CD14-positive monocyte (primary cell): ENCODE results near the gene THSD7B. TPM values are rescaled to one million over a fixed set of nuclear protein-coding genes. Genes with fewer than 3 reads are reported as not detected.

Experiments used
- DNase-seq, 3 donors: peaks; one replicate each; pipeline ENCODE4 v3.0.0-alpha.2; 2011 to 2022
- H2AFZ ChIP-seq: 2 replicates; pipeline ENCODE4 v1.6.0; 2012; ENCODE audit warnings: mild to moderate bottlenecking, low read depth, low read length, inconsistent platforms; ENCODE audit not compliant: insufficient read depth, poor library complexity, severe bottlenecking
- H3K27ac ChIP-seq, 2 donors: 1 replicate in 1 of 2; 2 replicates in 1 of 2; pipeline ENCODE4 v1.5.1; 2012 to 2013; ENCODE audit warnings: low read length in 2 of 2, control low read depth in 1 of 2, inconsistent platforms in 1 of 2, low read depth in 1 of 2, mild to moderate bottlenecking in 1 of 2
- H3K27me3 ChIP-seq, 2 donors: one replicate each; pipeline versions ENCODE4 v1.6.0 to v1.6.1; 2011 to 2013; ENCODE audit warnings: low read length in 2 of 2; ENCODE audit not compliant: control insufficient read depth in 2 of 2, insufficient read depth in 2 of 2
- H3K36me3 ChIP-seq, 2 donors: replicated peaks in 1 of 2; 1 replicate in 1 of 2; 2 replicates in 1 of 2; pipeline versions ENCODE4 v1.5.1 to v1.6.1; 2012 to 2013; ENCODE audit warnings: low read length in 2 of 2, control low read depth in 1 of 2, inconsistent platforms in 1 of 2, mild to moderate bottlenecking in 1 of 2; ENCODE audit not compliant: insufficient read depth in 2 of 2, control insufficient read depth in 1 of 2
- H3K4me1 ChIP-seq, 2 donors: 1 replicate in 1 of 2; 2 replicates in 1 of 2; pipeline versions ENCODE4 v1.5.1 to v1.6.1; 2012 to 2013; ENCODE audit warnings: low read length in 2 of 2, control low read depth in 1 of 2, inconsistent platforms in 1 of 2, mild to moderate bottlenecking in 1 of 2, moderate library complexity in 1 of 2; ENCODE audit not compliant: insufficient read depth in 2 of 2, control insufficient read depth in 1 of 2
- H3K4me2 ChIP-seq: replicated peaks from 2 replicates; pipeline ENCODE3; 2012; ENCODE audit warnings: low read length, moderate library complexity, mild to moderate bottlenecking; ENCODE audit not compliant: poor library complexity, severe bottlenecking; ENCODE audit errors: extremely low read depth
- H3K4me3 ChIP-seq, 3 experiments: fragments of 200-600 bp in 1 of 3; sonication (generic) in 1 of 3; replicated peaks in 1 of 3; 1 replicate in 2 of 3; 2 replicates in 1 of 3; pipeline ENCODE4 v1.5.1; 2011 to 2013; ENCODE audit warnings: low read length in 3 of 3, mild to moderate bottlenecking in 3 of 3, control low read depth in 2 of 3, low read depth in 2 of 3, inconsistent platforms in 1 of 3, moderate library complexity in 1 of 3
- H3K79me2 ChIP-seq: 2 replicates; pipeline ENCODE4 v1.6.0; 2012; ENCODE audit warnings: mild to moderate bottlenecking, control low read depth, inconsistent platforms, low read length, moderate library complexity; ENCODE audit not compliant: insufficient read depth
- H3K9ac ChIP-seq: 2 replicates; pipeline ENCODE4 v1.6.0; 2017; ENCODE audit warnings: low read length, mild to moderate bottlenecking; ENCODE audit not compliant: insufficient read depth, poor library complexity, severe bottlenecking
- H3K9me3 ChIP-seq, 2 donors: replicated peaks in 1 of 2; 1 replicate in 1 of 2; 2 replicates in 1 of 2; pipeline versions ENCODE4 v1.5.1 to v1.6.1; 2012 to 2013; ENCODE audit warnings: low read length in 2 of 2, control low read depth in 1 of 2; ENCODE audit not compliant: control insufficient read depth in 1 of 2, insufficient read depth in 1 of 2
- H4K20me1 ChIP-seq: 2 replicates; pipeline ENCODE4 v1.6.0; 2012; ENCODE audit warnings: mild to moderate bottlenecking, low read length, control low read depth, moderate library complexity; ENCODE audit not compliant: insufficient read depth
- H3K27ac Mint-ChIP-seq, 7 donors: one replicate each; pipeline ENCODE4 v1.8.0; 2020; ENCODE audit warnings: mild to moderate bottlenecking in 7 of 7, mixed read lengths in 7 of 7, moderate library complexity in 6 of 7, inconsistent platforms in 2 of 7
- H3K27me3 Mint-ChIP-seq, 3 donors: one replicate each; pipeline ENCODE4 v1.8.0; 2021 to 2022; ENCODE audit warnings: low read depth in 3 of 3, mild to moderate bottlenecking in 3 of 3, mixed read lengths in 3 of 3, moderate library complexity in 3 of 3, inconsistent platforms in 1 of 3
- H3K36me3 Mint-ChIP-seq, 2 donors: one replicate each; pipeline ENCODE4 v1.8.0; 2020; ENCODE audit warnings: mixed read lengths in 2 of 2, inconsistent platforms in 1 of 2, mild to moderate bottlenecking in 1 of 2
- H3K4me1 Mint-ChIP-seq: one replicate; pipeline ENCODE4 v1.8.0; 2020; ENCODE audit warnings: mild to moderate bottlenecking, mixed read lengths
- H3K4me3 Mint-ChIP-seq, 2 donors: one replicate each; pipeline ENCODE4 v1.8.0; 2020; ENCODE audit warnings: mild to moderate bottlenecking in 2 of 2, mixed read lengths in 2 of 2, moderate library complexity in 1 of 2
- H3K9me3 Mint-ChIP-seq, 7 donors: one replicate each; pipeline ENCODE4 v1.8.0; 2020 to 2022; ENCODE audit warnings: mixed read lengths in 7 of 7, mild to moderate bottlenecking in 6 of 7, moderate library complexity in 6 of 7, inconsistent platforms in 2 of 7
- WGBS: methylation state at CpG from one replicate; pipeline ENCODE4 v1.1.5; 2013; ENCODE audit warnings: missing lambda C conversion rate; ENCODE audit not compliant: insufficient coverage; 5-methylcytosine and 5-hydroxymethylcytosine counted together
- intact Hi-C, 2 donors: fragments of 100-400 bp; cut with micrococcal nuclease; formaldehyde crosslinking; loops; one replicate each; pipeline versions ENCODE4 v1.15.0 to v1.15.1; 2023
- polyA plus RNA-seq, 3 donors: library from polyadenylated mRNA; depleted of rRNA in 1 of 3; unstranded in 2 of 3; stranded (reverse) in 1 of 3; fragments of 300-500 nt in 2 of 3; fragments of >200 nt in 1 of 3; fragmentation: Illumina TruSeq in 2 of 3; gene quantifications; 1 replicate in 2 of 3; 2 replicates in 1 of 3; pipeline ENCODE4 v1.2.3, GENCODE V29; 2012 to 2021
- TF ChIP-seq, protein P1 (sequence below): fragments of 200-600 bp; IDR thresholded peaks from one replicate; pipeline ENCODE4 v1.8.0; 2022; ENCODE audit warnings: antibody characterized with exemption, mild to moderate bottlenecking

Gene THSD7B
- polyA plus RNA-seq, 3 donors = not detected

DNA sequence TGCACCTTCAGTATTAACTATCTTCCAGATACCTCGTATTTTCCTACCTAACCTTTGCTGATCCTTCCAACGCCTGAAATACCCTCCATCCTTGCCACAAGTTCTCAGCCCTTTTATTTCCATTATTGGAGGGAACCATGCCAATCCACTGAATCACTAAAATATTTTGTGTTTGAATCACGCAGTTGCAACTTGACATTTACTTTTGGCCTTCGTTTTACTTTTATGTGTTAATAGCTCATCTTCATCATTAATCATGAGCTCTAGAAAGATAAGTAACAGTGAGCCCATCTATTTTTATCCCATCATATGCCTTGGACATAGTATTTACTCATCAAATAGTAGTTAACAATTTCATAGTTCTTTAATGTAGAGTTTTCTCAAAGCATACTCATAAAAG is 463.2 kb downstream of the THSD7B start:
- H3K9ac ChIP-seq = no peak overlapping the region
- H3K4me3 ChIP-seq = no peak overlapping the region
- 67% methylated on average over 1 of the region's 4 CpGs for WGBS
- no peaks in the 10 kb centered on the region for H4K20me1 ChIP-seq
- TF ChIP-seq, protein P1, sequence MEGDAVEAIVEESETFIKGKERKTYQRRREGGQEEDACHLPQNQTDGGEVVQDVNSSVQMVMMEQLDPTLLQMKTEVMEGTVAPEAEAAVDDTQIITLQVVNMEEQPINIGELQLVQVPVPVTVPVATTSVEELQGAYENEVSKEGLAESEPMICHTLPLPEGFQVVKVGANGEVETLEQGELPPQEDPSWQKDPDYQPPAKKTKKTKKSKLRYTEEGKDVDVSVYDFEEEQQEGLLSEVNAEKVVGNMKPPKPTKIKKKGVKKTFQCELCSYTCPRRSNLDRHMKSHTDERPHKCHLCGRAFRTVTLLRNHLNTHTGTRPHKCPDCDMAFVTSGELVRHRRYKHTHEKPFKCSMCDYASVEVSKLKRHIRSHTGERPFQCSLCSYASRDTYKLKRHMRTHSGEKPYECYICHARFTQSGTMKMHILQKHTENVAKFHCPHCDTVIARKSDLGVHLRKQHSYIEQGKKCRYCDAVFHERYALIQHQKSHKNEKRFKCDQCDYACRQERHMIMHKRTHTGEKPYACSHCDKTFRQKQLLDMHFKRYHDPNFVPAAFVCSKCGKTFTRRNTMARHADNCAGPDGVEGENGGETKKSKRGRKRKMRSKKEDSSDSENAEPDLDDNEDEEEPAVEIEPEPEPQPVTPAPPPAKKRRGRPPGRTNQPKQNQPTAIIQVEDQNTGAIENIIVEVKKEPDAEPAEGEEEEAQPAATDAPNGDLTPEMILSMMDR = no peak
- Mint-ChIP-seq H3K27me3 (no peaks in the 10 kb centered on the region), H3K4me1 (no peaks in the 10 kb centered on the region), H3K36me3 (no peaks in the 10 kb centered on the region), H3K27ac (no peak overlapping the region), H3K4me3 (no peak overlapping the region), H3K9me3 (peaks cover 0 to 8% (median 0%) of the 10 kb centered on the region in 7 donors)
- no peaks in the 10 kb centered on the region for H3K27me3 ChIP-seq
- no peak overlapping the region for H2AFZ ChIP-seq
- no peak overlapping the region for H3K27ac ChIP-seq
- H3K36me3 ChIP-seq = no peaks in the 10 kb centered on the region
- H3K4me1 ChIP-seq = no peaks in the 10 kb centered on the region
- no peak overlapping the region for H3K4me2 ChIP-seq
- intact Hi-C loops = no loop called here
- DNase-seq = no peak
- H3K79me2 ChIP-seq = no peaks in the 10 kb centered on the region
- H3K9me3 ChIP-seq = no peaks in the 10 kb centered on the region

DNA sequence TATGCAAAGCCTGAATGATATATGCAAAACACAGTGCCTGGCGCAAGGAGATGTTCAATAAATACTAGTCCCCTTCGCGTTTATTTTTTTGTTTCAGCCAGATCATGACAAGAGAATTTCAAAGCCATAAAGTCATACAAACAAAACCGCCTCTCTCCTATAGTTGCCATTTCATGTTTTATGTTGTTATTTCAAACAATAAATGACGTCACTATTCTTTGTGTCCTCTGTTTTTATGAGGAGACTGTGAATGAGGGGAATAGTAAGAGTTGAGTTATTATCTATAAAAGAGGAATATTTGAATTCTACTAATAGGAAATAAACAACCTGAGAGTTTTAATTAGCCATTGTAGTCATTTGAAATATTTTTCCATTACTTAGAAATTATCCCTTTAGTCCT is 464.5 kb downstream of the THSD7B start:
- H3K27me3 Mint-ChIP-seq = no peaks in the 10 kb centered on the region
- Histone ChIP-seq H2AFZ (no peak overlapping the region), H3K9ac (no peak overlapping the region), H4K20me1 (no peaks in the 10 kb centered on the region), H3K4me1 (no peaks in the 10 kb centered on the region), H3K27me3 (no peaks in the 10 kb centered on the region), H3K4me3 (no peak overlapping the region), H3K27ac (no peak overlapping the region), H3K4me2 (no peak overlapping the region), H3K36me3 (no peaks in the 10 kb centered on the region), H3K79me2 (no peaks in the 10 kb centered on the region), H3K9me3 (no peaks in the 10 kb centered on the region)
- WGBS = 96% methylated on average over 3 of the region's 5 CpGs
- TF ChIP-seq, protein P1 = no peak
- no peak overlapping the region for H3K4me3 Mint-ChIP-seq
- H3K36me3 Mint-ChIP-seq = no peaks in the 10 kb centered on the region
- DNase-seq = no peak
- intact Hi-C loops = no loop called here
- H3K4me1 Mint-ChIP-seq = no peaks in the 10 kb centered on the region
- H3K27ac Mint-ChIP-seq = no peak overlapping the region
- peaks cover 0 to 8% (median 0%) of the 10 kb centered on the region in 7 donors for H3K9me3 Mint-ChIP-seq
